Sigmoid colon (tissue), 4 donors: ENCODE data around the gene PODXL2.

Source experiments
- EP300 ChIP-seq, 4 donors: sonication (generic); formaldehyde crosslinking; IDR thresholded peaks; one replicate each; pipeline ENCODE4 v1.6.1; 2017; ENCODE audit warnings: antibody characterized with exemption in 4 of 4
- POLR2A ChIP-seq, 2 donors: fragments of 450-650 bp; IDR thresholded peaks; one replicate each; pipeline ENCODE4 v1.6.1; 2016; ENCODE audit warnings: antibody characterized with exemption in 2 of 2, mild to moderate bottlenecking in 2 of 2, moderate library complexity in 2 of 2
- POLR2AphosphoS5 ChIP-seq, 4 donors: sonication (generic); formaldehyde crosslinking; IDR thresholded peaks; one replicate each; pipeline ENCODE4 v1.6.1; 2017; ENCODE audit warnings: antibody characterized with exemption in 4 of 4
- TF ChIP-seq, protein P1 (sequence below), 4 experiments: fragments of 450-650 bp in 3 of 4; fragments of 200-600 bp in 1 of 4; IDR thresholded peaks; one replicate each; pipeline ENCODE4 v1.5.1; 2016 to 2019; ENCODE audit warnings: antibody characterized with exemption in 4 of 4, mild to moderate bottlenecking in 3 of 4, moderate library complexity in 2 of 4

- TF ChIP-seq POLR2AphosphoS5 (IDR thresholded peaks at IDR 0.05) (no peak), EP300 (IDR thresholded peaks at IDR 0.05) (no peak), POLR2A (IDR thresholded peaks at IDR 0.05) (no peak)
- TF ChIP-seq, protein P1, sequence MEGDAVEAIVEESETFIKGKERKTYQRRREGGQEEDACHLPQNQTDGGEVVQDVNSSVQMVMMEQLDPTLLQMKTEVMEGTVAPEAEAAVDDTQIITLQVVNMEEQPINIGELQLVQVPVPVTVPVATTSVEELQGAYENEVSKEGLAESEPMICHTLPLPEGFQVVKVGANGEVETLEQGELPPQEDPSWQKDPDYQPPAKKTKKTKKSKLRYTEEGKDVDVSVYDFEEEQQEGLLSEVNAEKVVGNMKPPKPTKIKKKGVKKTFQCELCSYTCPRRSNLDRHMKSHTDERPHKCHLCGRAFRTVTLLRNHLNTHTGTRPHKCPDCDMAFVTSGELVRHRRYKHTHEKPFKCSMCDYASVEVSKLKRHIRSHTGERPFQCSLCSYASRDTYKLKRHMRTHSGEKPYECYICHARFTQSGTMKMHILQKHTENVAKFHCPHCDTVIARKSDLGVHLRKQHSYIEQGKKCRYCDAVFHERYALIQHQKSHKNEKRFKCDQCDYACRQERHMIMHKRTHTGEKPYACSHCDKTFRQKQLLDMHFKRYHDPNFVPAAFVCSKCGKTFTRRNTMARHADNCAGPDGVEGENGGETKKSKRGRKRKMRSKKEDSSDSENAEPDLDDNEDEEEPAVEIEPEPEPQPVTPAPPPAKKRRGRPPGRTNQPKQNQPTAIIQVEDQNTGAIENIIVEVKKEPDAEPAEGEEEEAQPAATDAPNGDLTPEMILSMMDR (IDR thresholded peaks at IDR 0.05): no peak
Measured at GRCh38 chr3:127588806-127589577, 40.0 kb upstream of the PODXL2 start.
